ENCODE measurements around the gene ZFYVE21.

ZFYVE21 gene

GRCh38 chr14:103737432-103738045, 21.9 kb downstream of the ZFYVE21 start:
- no peak for DNase-seq (ENCODE audit: low read depth)

GRCh38 chr14:103738166-103738565, 22.6 kb downstream of the ZFYVE21 start:
- DNase-seq (ENCODE audit: low read depth), result no peak

DNA sequence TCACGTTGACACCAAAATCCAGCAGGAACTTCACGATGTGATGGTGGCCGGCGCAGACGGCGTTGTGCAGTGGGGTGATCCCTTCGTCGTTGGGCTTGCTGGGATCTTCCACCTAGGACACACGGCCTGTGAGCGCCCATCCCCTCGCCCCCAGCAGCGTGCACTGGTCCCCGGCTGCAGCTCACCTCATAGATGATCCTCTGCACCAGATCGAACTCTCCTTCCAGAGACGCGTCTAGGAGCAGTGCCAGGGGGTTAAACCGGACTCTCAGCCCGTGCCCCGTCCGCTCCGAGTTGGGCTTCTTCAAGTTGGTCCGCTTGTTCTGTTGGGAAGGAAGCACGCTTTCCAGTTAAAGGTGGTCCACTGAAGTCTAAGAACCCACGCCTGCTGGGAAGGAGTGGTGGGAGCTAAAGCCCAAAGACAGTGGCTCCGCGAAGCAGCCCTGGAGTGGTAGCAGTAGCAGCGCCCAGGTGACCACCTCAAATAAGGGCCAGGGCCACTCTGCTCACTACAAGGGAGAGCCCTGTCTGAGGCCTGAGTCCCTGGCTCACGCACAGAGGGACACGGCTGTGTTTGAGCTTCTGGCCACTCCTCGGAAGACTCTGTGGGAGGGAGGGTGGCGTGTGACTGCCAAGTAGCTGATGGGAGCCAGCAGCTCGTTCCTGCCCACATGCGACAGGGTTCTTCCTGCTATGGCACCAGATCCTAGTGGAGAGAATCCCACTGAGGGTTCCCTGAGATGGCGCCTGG, 23.3 kb downstream of the ZFYVE21 start:
- no peak for DNase-seq (ENCODE audit: low read depth)

- DNase-seq (ENCODE audit: low read depth), result no peak
These were observed 23.8 kb downstream of the ZFYVE21 start for GRCh38 chr14:103739466-103739792.

DNA sequence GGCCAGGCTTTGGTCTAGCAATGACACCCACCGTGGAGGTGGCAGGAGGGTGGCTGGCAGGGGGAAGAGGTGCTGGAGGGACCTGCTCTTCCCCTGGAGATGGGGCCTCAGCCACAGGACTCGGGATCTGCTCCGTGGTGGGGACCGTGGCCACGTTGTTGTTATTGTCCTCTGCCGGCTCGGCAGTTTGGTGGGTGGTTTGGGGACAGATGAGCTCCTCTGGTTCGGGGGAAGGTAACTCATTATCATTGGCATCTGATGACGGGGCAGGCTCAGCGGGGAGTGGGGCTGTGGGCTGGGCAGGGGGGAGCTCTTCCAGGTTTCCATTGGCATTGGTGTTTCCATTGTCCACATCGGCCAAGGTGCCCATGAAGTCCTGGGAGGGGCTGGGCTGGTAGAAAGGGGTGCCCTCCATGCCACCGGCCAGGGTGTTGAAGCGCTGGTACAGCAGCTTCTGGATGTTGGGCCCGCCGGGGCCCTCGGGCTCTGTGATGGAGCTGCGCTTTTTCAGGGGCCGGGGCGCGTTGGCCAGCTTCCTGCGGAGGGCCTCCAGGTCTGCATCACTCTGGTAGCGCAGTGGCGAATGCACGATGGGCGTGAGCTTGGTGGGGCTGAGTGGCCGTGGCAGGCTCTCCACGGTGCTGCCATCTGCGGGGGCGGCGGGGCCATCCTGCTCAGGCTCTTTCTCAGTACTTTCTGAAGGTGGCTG, 24.3 kb downstream of the ZFYVE21 start:
- no peak for DNase-seq (ENCODE audit: low read depth)

DNA sequence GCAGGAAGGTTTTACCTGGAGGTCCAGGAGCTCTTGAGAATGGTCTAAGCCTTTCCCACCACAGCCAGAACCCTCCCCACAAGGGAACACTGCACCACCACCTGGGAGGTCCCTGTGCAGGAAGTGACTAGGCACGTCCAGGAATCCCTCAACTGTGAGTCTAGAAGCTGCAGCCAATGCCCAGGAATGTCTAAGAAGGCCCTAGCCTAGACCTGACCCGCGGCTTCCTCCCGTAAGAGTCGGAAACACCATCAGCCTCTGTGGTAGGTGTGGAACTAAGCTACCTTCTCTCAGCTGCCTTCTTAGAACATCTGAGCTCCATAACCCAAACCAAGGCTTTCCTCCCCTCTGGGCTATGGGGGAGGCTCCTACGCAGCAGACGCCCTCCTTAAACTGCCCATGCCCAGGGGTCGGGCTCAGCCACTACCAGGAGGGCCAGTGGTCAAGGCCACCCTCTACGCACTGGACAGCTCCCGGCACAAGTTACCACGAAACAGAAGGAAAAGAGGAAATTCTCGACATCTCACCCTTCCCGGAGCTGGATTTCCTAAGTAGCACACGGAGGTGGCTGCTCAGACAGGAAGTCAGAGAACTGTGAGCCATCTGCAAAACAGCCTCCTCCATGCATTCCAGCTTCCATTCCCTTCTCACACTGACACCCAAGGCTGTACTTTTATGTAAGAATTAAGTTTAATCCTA, 25.5 kb downstream of the ZFYVE21 start:
- no peak for DNase-seq (ENCODE audit: low read depth)

DNA sequence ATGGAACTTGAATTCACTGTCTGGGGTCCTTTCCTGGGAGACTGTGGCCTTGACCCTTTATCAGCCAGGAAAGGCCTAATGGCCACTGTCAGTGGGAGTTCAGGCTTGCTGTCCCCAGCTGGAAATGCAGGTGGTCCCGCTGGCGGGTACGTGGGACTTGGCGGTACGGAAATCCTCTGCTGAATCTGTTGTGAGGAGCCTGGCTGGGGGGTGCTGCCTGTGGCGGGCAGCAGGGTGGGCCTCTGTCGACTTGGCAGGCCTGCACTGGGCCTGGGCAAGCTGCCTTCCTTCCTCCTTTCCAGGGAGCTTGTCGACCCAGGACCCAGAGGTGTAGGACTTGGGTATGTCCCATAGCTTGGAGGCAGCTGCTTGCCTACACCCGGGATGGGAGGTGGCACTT, 26.3 kb downstream of the ZFYVE21 start:
- DNase-seq (ENCODE audit: low read depth), result no peak

- DNase-seq (ENCODE audit: low read depth), result no peak
These were observed 27.1 kb downstream of the ZFYVE21 start for GRCh38 chr14:103742499-103743255.

DNA sequence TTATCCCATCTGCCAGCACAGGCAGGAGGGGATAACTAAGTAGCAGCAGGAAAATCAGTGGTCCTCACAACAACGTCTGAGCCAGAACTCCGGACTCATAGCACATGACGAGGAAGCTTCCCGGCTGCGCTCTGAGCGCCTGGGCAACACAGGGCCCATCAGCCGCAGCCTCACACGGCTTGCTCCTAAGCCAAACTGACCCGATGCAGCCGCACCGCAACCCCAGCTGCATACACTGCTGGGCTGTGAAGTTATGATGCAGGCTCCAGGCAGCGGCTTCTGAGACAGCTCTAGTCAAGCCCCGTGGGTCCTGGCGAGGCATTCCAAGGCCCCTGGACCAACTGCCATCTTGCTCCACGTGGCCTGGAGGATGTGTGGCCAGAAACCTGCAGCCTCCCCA, 28.1 kb downstream of the ZFYVE21 start:
- DNase-seq (ENCODE audit: low read depth), result no peak

DNA sequence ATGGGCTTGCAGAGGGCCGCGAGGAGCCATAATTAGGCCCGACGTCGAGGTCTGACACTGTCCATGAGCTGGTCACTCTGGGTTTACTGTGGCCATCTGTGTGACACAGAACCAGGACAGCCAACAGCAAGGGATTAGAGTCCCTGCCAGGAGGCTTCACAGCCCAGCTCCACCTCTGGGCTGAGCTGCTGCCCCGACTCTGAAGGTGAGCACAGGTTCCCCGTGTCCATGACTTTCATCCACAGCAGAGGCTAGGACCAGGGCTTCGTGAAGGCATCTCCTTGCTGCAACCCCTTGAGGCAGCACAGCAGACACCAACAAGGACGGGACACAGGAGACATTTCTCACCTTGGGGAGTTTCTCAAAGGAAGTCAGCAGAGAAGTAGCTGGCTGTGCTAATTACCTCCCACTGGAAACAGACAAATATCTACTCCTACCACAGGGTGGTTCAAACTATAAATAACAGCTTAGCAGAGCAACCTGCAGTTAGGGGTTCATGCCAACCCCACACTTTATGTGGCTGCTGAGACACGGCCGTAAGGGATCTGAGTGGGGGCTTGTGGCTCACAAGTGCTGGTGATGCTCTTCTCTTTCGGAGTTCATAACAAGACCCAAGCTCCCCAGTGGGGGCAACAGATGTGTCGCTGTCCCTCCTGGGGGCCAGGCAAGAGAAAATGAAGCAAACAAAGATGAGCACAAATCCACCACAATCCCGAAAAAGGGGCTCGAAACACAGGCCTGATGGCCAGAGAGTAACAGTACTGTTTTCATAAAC, 29.2 kb downstream of the ZFYVE21 start:
- DNase-seq (ENCODE audit: low read depth), result no peak

GRCh38 chr14:103745424-103745823, 29.8 kb downstream of the ZFYVE21 start:
- DNase-seq (ENCODE audit: low read depth), result no peak

GRCh38 chr14:103746701-103747100, 31.1 kb downstream of the ZFYVE21 start:
- no peak for DNase-seq (ENCODE audit: low read depth)

- no peak for DNase-seq (ENCODE audit: low read depth)
These were observed 32.9 kb downstream of the ZFYVE21 start for GRCh38 chr14:103748534-103748857.

GRCh38 chr14:103749452-103749851, 33.8 kb downstream of the ZFYVE21 start:
- DNase-seq (ENCODE audit: low read depth), result no peak

GRCh38 chr14:103749860-103750259, 34.2 kb downstream of the ZFYVE21 start:
- DNase-seq (ENCODE audit: low read depth), result no peak

DNA sequence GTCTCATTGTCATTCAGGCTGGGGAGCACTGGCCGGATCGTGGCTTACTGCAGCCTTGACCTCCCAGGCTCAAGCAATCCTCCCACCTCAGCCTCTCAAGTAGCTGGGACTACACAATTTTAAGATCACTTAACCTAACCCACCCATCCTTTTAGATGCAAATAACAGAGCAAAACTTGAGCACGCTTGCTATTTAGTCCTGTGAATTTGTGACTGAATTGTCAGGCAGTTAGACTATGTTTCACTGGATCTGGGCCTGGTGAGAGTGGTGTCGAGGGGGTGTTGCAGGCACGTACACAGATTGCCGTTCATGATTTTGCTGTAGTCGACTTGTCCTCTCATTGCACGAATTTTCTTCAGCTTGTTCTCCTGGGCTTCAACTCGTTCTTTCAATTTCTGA, 38.2 kb downstream of the ZFYVE21 start:
- no peak for DNase-seq (ENCODE audit: low read depth)

DNA sequence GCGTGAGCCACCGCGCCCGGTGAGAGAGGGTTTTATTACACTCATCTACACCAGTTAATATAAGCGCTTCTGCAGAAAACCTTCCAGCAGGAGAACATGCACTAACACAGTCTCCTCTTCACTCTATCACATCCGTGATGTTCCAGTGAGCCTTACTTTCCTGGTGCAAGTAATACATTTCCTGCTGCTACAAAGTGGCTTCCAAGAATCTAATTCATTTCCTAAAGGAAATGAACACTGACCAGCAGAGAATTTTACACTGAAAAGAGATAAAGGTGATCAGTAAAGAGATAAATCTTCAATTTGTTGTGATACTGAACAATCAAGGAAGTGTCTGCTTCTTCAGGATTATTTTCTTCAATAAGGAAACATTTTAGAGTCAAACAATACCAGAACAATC, 39.5 kb downstream of the ZFYVE21 start:
- DNase-seq (ENCODE audit: low read depth), result no peak

GRCh38 chr14:103758059-103758776, 42.6 kb downstream of the ZFYVE21 start:
- DNase-seq (ENCODE audit: low read depth), result no peak

DNA sequence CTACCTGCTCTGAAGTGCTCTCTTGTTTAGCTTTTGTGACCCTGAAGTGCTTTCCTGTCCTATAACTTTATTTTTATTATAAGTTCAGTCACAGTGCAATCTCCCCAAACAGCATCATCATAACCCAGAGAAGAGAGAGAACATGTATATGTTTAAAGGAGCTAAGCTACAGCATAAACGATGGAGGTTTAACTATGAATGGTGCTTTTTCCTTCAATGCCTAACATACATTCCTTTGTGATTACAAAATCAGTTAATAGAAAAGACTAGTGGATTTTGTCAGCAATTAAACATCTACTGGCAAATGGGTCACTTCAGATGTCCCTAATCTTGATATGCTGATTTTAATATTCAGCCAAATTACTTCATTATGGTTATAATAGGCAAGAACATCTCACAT, 46.4 kb downstream of the ZFYVE21 start:
- no peak for DNase-seq (ENCODE audit: low read depth)

GRCh38 chr14:103762541-103762940, 46.9 kb downstream of the ZFYVE21 start:
- DNase-seq (ENCODE audit: low read depth), result no peak

Measured in stimulated activated CD8-positive, alpha-beta memory T cell treated with anti-CD3 and anti-CD28 coated beads, Interleukin-12 subunit alpha, Interleukin-12 subunit beta, amount 100 ng/mL, for 1 hour (primary cell).